Testis (tissue), 3 donors: ENCODE data around the gene ANKRD33B. TPM values are rescaled to one million over a fixed set of nuclear protein-coding genes. Genes with fewer than 3 reads are reported as not detected.
"Not testable (repeated sequence)": the region's sequence is repeated elsewhere in the genome, so short reads cannot be mapped to it uniquely, and the experiment has no call there.

Source experiments
- DNase-seq: peaks from one replicate; pipeline ENCODE4 v3.0.0-alpha.2; 2019
- H3K27ac ChIP-seq, 2 donors: fragments of 200-600 bp; sonication (generic); one replicate each; pipeline ENCODE4 v1.5.1; 2019
- H3K27me3 ChIP-seq: fragments of 200-600 bp; sonication (generic); one replicate; pipeline ENCODE4 v1.5.1; 2019
- H3K36me3 ChIP-seq: fragments of 200-600 bp; sonication (generic); one replicate; pipeline ENCODE4 v1.5.1; 2017; ENCODE audit warnings: low read depth; ENCODE audit errors: missing control alignments
- H3K4me1 ChIP-seq: fragments of 200-600 bp; sonication (generic); one replicate; pipeline ENCODE4 v1.5.1; 2019
- H3K4me3 ChIP-seq, 2 donors: fragments of 200-600 bp; sonication (generic); one replicate each; pipeline ENCODE4 v1.5.1; 2017 to 2019
- H3K9me3 ChIP-seq: fragments of 200-600 bp; sonication (generic); one replicate; pipeline ENCODE4 v1.5.1; 2017
- CTCF ChIP-seq, 3 experiments: fragments of 450-650 bp in 2 of 3; fragments of 200-600 bp in 1 of 3; sonication (generic) in 1 of 3; IDR thresholded peaks; one replicate each; pipeline ENCODE4 v1.5.1; 2016 to 2019; ENCODE audit warnings: antibody characterized with exemption in 3 of 3, mild to moderate bottlenecking in 2 of 3, moderate library complexity in 1 of 3
- POLR2A ChIP-seq: fragments of 450-650 bp; IDR thresholded peaks from one replicate; pipeline ENCODE4 v1.6.1; 2017; ENCODE audit warnings: antibody characterized with exemption, mild to moderate bottlenecking, moderate library complexity
- WGBS, 2 donors: methylation state at CpG; one replicate each; pipeline ENCODE4 v1.1.5; 2018; 5-methylcytosine and 5-hydroxymethylcytosine counted together
- intact Hi-C: fragments of 100-400 bp; cut with DNase I; formaldehyde crosslinking; loops from one replicate; pipeline ENCODE4 v1.15.1; 2023; ENCODE audit warnings: low total_unique reads
- polyA plus RNA-seq: library from polyadenylated mRNA; stranded (reverse); fragments of 350-450 nt; fragmentation: Illumina TruSeq; extraction: RNeasy Lipid Tissue Mini Kit (QIAGEN cat#74804); gene quantifications from one replicate; pipeline ENCODE4 v1.2.3, GENCODE V29; 2014; ENCODE audit warnings: low read depth, low replicate concordance; ENCODE audit not compliant: insufficient read depth
- total RNA-seq, 2 donors: library from RNA; depleted of rRNA; stranded (reverse); fragments of >200 nt; gene quantifications; one replicate each; pipeline ENCODE4 v1.2.3, GENCODE V29; 2016

The ANKRD33B gene
- total and polyA plus RNA-seq, 3 donors from 2014 or later = 3.7 to 5.8 (median 5.6) TPM

- H3K27me3 ChIP-seq = no peaks in the 10 kb centered on the region
- no peak overlapping the region for H3K4me3 ChIP-seq
- H3K4me1 ChIP-seq = no peaks in the 10 kb centered on the region
- intact Hi-C loops = no loop called here
- no peaks in the 10 kb centered on the region for H3K36me3 ChIP-seq
- no peaks in the 10 kb centered on the region for H3K9me3 ChIP-seq
- 80 to 94% methylated on average over 2 to 6 of the region's 6 CpGs for WGBS, 2 donors
- TF ChIP-seq POLR2A (no peak), CTCF (IDR thresholded peaks at IDR 0.05) (no peak)
- H3K27ac ChIP-seq = no peak overlapping the region
- no peak for DNase-seq
These were observed 41.1 kb downstream of the ANKRD33B start for GRCh38 chr5:10604975-10605374.

GRCh38 chr5:10606632-10607022 lies 42.8 kb downstream of the ANKRD33B start:
- DNase-seq, H3K4me1 ChIP-seq, H3K36me3 ChIP-seq, H3K4me3 ChIP-seq, H3K9me3 ChIP-seq, intact Hi-C loops, H3K27me3 ChIP-seq, H3K27ac ChIP-seq: not testable (repeated sequence)
- WGBS, 2 donors = 92 to 98% methylated on average over 9 of the region's 9 CpGs

- intact Hi-C loops = no loop called here
- WGBS, 2 donors = 42 to 54% methylated on average over 13 of the region's 13 CpGs
- Histone ChIP-seq H3K27me3 (no peaks in the 10 kb centered on the region), H3K36me3 (no peaks in the 10 kb centered on the region), H3K4me3 (no peak overlapping the region), H3K27ac (no peak overlapping the region), H3K9me3 (no peaks in the 10 kb centered on the region), H3K4me1 (no peaks in the 10 kb centered on the region)
- no peak for DNase-seq
- TF ChIP-seq CTCF (IDR thresholded peaks at IDR 0.05) = no peak
- TF ChIP-seq POLR2A = no peak
These were observed 43.3 kb downstream of the ANKRD33B start for GRCh38 chr5:10607023-10607665.

GRCh38 chr5:10607666-10608073 lies 43.8 kb downstream of the ANKRD33B start:
- H3K27ac ChIP-seq = no peak overlapping the region
- H3K9me3 ChIP-seq = no peaks in the 10 kb centered on the region
- no peaks in the 10 kb centered on the region for H3K4me1 ChIP-seq
- TF ChIP-seq POLR2A (no peak), CTCF (IDR thresholded peaks at IDR 0.05) (no peak)
- no peaks in the 10 kb centered on the region for H3K27me3 ChIP-seq
- 33 to 42% methylated on average over 5 of the region's 5 CpGs for WGBS, 2 donors
- H3K36me3 ChIP-seq = no peaks in the 10 kb centered on the region
- DNase-seq = peak; percentile 34
- intact Hi-C loops = no loop called here
- H3K4me3 ChIP-seq = no peak overlapping the region

- H3K27me3 ChIP-seq, H3K36me3 ChIP-seq, H3K4me1 ChIP-seq, intact Hi-C loops, H3K27ac ChIP-seq, H3K9me3 ChIP-seq, DNase-seq, H3K4me3 ChIP-seq: not testable (repeated sequence)
- WGBS, 2 donors = 79 to 80% methylated on average over 9 of the region's 9 CpGs
These were observed 44.2 kb downstream of the ANKRD33B start for GRCh38 chr5:10608081-10608480.

GRCh38 chr5:10610058-10610457 lies 46.2 kb downstream of the ANKRD33B start:
- Histone ChIP-seq H3K27ac (no peak overlapping the region), H3K9me3 (no peaks in the 10 kb centered on the region), H3K4me3 (no peak overlapping the region), H3K27me3 (no peaks in the 10 kb centered on the region), H3K4me1 (no peaks in the 10 kb centered on the region), H3K36me3 (no peaks in the 10 kb centered on the region)
- WGBS, 2 donors = 75 to 86% methylated on average over 6 of the region's 6 CpGs
- TF ChIP-seq POLR2A (no peak), CTCF (IDR thresholded peaks at IDR 0.05) (no peak)
- intact Hi-C loops = no loop called here
- no peak for DNase-seq
